ENCODE data around the gene ST6GALNAC4.

DNA sequence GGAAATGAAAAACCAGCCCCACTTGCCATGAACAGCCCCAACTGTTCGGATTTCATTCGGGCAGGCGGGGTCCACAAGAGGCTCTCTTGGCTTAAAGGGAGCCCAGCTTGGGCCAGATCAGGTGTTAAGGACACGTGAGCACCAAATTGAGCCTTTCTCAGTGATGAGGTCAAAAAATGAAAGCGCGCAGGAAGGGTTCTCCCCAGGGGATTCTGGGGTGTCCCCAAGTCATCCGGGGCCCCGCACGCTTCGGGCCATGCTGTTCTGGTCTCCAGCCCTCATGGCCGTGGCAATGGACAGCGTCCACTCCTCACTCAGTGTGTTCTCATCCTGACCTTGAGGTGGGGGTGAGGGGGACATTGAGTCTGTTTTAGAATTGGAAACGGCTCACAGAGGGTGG, 50.3 kb downstream of the ST6GALNAC4 start:
- TF ChIP-seq CTCF (IDR thresholded peaks at IDR 0.05) (no peak), POLR2AphosphoS5 (IDR thresholded peaks at IDR 0.05; ENCODE audit: low read depth, low read length) (no peak)

Data from Panc1 (cell line).